MM.1S (cell line): ENCODE data around the gene PLEKHB1.
A peak's percentile ranks its signal among the peaks of the same experiment; 100 is the strongest.

ENCODE experiments used
- DNase-seq: peaks from one replicate; pipeline ENCODE4 v3.0.0-alpha.2; 2015
- H2AFZ ChIP-seq: fragments of 300-600 bp; sonication (generic); 2 replicates; pipeline ENCODE4 v1.6.0; 2016; ENCODE audit warnings: antibody characterized with exemption, low read length
- H3F3A ChIP-seq: fragments of 300-600 bp; sonication (generic); 2 replicates; pipeline ENCODE4 v1.6.1; 2016; ENCODE audit warnings: mild to moderate bottlenecking, antibody characterized with exemption, low read length, moderate library complexity, mixed read lengths; ENCODE audit not compliant: insufficient read depth
- H3K27ac ChIP-seq: fragments of 300-600 bp; sonication (generic); 2 replicates; pipeline ENCODE4 v1.5.1; 2016; ENCODE audit warnings: mild to moderate bottlenecking, low read length
- H3K27me3 ChIP-seq: fragments of 300-600 bp; sonication (generic); replicated peaks from 2 replicates; pipeline ENCODE4 v1.6.0; 2016; ENCODE audit warnings: low read length; ENCODE audit not compliant: insufficient read depth
- H3K36me3 ChIP-seq: fragments of 300-600 bp; sonication (generic); replicated peaks from 2 replicates; pipeline ENCODE4 v1.6.1; 2016; ENCODE audit warnings: mild to moderate bottlenecking, low read length, mixed read lengths; ENCODE audit not compliant: insufficient read depth
- H3K4me1 ChIP-seq: fragments of 300-600 bp; sonication (generic); 2 replicates; pipeline ENCODE4 v1.6.1; 2016; ENCODE audit warnings: low read length, mixed read lengths
- H3K4me2 ChIP-seq: fragments of 300-600 bp; sonication (generic); 2 replicates; pipeline ENCODE4 v1.6.0; 2016; ENCODE audit warnings: low read depth, low read length
- H3K4me3 ChIP-seq: fragments of 300-600 bp; sonication (generic); 2 replicates; pipeline ENCODE4 v1.5.1; 2016; ENCODE audit warnings: low read length, mixed read lengths
- H3K79me2 ChIP-seq: fragments of 300-600 bp; sonication (generic); 2 replicates; pipeline ENCODE4 v1.6.1; 2016; ENCODE audit warnings: mixed run types, low read length, mixed read lengths
- H3K9ac ChIP-seq: fragments of 300-600 bp; sonication (generic); 2 replicates; pipeline ENCODE4 v1.6.1; 2016; ENCODE audit warnings: low read length, mixed read lengths
- H3K9me2 ChIP-seq: fragments of 300-600 bp; sonication (generic); replicated peaks from 2 replicates; pipeline ENCODE4 v1.6.1; 2016; ENCODE audit warnings: mild to moderate bottlenecking, low read length, mixed read lengths; ENCODE audit not compliant: insufficient read depth
- H3K9me3 ChIP-seq: fragments of 300-600 bp; sonication (generic); replicated peaks from 2 replicates; pipeline ENCODE4 v1.6.1; 2016; ENCODE audit warnings: mild to moderate bottlenecking, low read length, mixed read lengths; ENCODE audit not compliant: insufficient read depth
- H4K20me1 ChIP-seq: fragments of 300-600 bp; sonication (generic); 2 replicates; pipeline ENCODE4 v1.6.1; 2016; ENCODE audit warnings: mild to moderate bottlenecking, low read length, moderate library complexity, mixed read lengths; ENCODE audit not compliant: insufficient read depth
- EZH2 ChIP-seq: fragments of 300-600 bp; sonication (generic); optimal IDR thresholded peaks from 2 replicates; pipeline ENCODE3; 2017; ENCODE audit warnings: low read depth, mild to moderate bottlenecking, antibody characterized with exemption, low read length, mixed read lengths
- EZH2phosphoT487 ChIP-seq: fragments of 300-600 bp; sonication (generic); IDR thresholded peaks from 2 replicates; pipeline ENCODE4 v1.6.1; 2018; ENCODE audit warnings: antibody characterized with exemption, low read length
- TF ChIP-seq, protein P1 (sequence below): fragments of 300-600 bp; sonication (generic); IDR thresholded peaks from 2 replicates; pipeline ENCODE4 v1.5.1; 2016; ENCODE audit warnings: antibody characterized with exemption, low read length, mixed read lengths

PLEKHB1 gene

DNA sequence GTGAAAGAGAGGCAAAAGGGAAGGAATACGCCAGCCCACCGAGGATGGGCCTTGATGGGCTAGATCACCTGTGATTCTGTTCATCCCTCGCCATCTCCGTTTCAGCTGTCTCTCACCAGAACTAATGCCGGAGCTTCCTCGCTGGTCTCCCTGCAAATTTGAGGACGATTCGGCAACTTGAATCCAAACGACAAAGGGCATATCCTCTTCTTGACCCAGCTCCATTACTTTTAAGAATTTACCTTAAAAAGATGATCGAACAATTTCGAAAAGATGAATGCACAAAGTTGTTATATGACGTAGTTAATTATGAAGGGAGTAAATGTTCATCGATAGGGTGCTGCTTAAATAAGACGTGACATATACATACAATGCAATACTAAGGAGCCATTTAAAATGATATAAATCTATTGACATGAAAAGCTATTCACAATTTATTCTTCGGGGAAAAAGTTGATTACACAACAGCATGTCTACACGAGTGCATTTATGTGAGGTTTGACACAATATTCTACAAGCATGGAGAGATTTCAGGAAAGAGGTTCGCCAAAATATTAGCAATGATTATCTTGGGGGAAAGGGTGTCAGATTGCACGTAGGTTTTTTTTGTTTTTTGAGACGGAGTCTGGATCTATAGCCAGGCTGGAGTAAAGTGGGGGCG is 47.5 kb upstream of the PLEKHB1 start:
- H3K79me2 ChIP-seq: 0 out of 2 replicates have a peak, but pooled peaks cover 10% of the 10 kb centered on the region
- no peaks in the 10 kb centered on the region for H3K27me3 ChIP-seq
- peak overlapping the region; percentile 59; the same call in 1 of the 2 replicates for H3K9ac ChIP-seq
- H3K36me3 ChIP-seq: no peaks in the 10 kb centered on the region
- peak overlapping the region; percentile 69 for H3K4me2 ChIP-seq
- TF ChIP-seq EZH2phosphoT487: no peak
- TF ChIP-seq, protein P1, sequence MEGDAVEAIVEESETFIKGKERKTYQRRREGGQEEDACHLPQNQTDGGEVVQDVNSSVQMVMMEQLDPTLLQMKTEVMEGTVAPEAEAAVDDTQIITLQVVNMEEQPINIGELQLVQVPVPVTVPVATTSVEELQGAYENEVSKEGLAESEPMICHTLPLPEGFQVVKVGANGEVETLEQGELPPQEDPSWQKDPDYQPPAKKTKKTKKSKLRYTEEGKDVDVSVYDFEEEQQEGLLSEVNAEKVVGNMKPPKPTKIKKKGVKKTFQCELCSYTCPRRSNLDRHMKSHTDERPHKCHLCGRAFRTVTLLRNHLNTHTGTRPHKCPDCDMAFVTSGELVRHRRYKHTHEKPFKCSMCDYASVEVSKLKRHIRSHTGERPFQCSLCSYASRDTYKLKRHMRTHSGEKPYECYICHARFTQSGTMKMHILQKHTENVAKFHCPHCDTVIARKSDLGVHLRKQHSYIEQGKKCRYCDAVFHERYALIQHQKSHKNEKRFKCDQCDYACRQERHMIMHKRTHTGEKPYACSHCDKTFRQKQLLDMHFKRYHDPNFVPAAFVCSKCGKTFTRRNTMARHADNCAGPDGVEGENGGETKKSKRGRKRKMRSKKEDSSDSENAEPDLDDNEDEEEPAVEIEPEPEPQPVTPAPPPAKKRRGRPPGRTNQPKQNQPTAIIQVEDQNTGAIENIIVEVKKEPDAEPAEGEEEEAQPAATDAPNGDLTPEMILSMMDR: no peak
- no peak for TF ChIP-seq EZH2
- H3K4me3 ChIP-seq: peak overlapping the region; percentile 70
- H2AFZ ChIP-seq: peak overlapping the region; percentile 90
- H3K9me3 ChIP-seq: no peaks in the 10 kb centered on the region
- no peaks in the 10 kb centered on the region for H3F3A ChIP-seq
- DNase-seq: no peak
- H3K9me2 ChIP-seq: no peaks in the 10 kb centered on the region
- peaks cover 11% of the 10 kb centered on the region for H3K4me1 ChIP-seq
- no peak overlapping the region for H3K27ac ChIP-seq
- H4K20me1 ChIP-seq: no peaks in the 10 kb centered on the region

- H3K27ac ChIP-seq: no peak overlapping the region
- TF ChIP-seq EZH2 (no peak), EZH2phosphoT487 (no peak)
- TF ChIP-seq, protein P1: no peak
These were observed 33.7 kb upstream of the PLEKHB1 start for GRCh38 chr11:73612601-73613140.

GRCh38 chr11:73614591-73614990 is 31.8 kb upstream of the PLEKHB1 start:
- Histone ChIP-seq H3K4me2 (no peak overlapping the region), H2AFZ (no peak overlapping the region), H3F3A (no peaks in the 10 kb centered on the region), H3K9ac (no peak overlapping the region), H3K9me2 (no peaks in the 10 kb centered on the region), H3K79me2 (no peaks in the 10 kb centered on the region), H3K9me3 (no peaks in the 10 kb centered on the region), H3K4me3 (no peak overlapping the region), H3K27me3 (no peaks in the 10 kb centered on the region), H3K27ac (no peak overlapping the region), H3K36me3 (no peaks in the 10 kb centered on the region), H4K20me1 (no peaks in the 10 kb centered on the region), H3K4me1 (no peaks in the 10 kb centered on the region)
- DNase-seq: no peak
- TF ChIP-seq, protein P1: no peak
- no peak for TF ChIP-seq EZH2
- no peak for TF ChIP-seq EZH2phosphoT487

More at GRCh38 chr11:73612601-73613140, 33.7 kb upstream of the PLEKHB1 start:
- DNase-seq: no peak
- no peaks in the 10 kb centered on the region for H4K20me1 ChIP-seq
- no peak overlapping the region for H3K4me3 ChIP-seq
- no peak overlapping the region for H2AFZ ChIP-seq
- no peaks in the 10 kb centered on the region for H3K9me2 ChIP-seq
- no peaks in the 10 kb centered on the region for H3K27me3 ChIP-seq
- no peaks in the 10 kb centered on the region for H3K36me3 ChIP-seq
- H3K9ac ChIP-seq: no peak overlapping the region
- H3K4me1 ChIP-seq: no peaks in the 10 kb centered on the region
- H3K4me2 ChIP-seq: no peak overlapping the region
- no peaks in the 10 kb centered on the region for H3F3A ChIP-seq
- H3K9me3 ChIP-seq: no peaks in the 10 kb centered on the region
- no peaks in the 10 kb centered on the region for H3K79me2 ChIP-seq
